Measurements from ENCODE around the gene MYL6.
A peak's percentile ranks its signal among the peaks of the same experiment; 100 is the strongest.

MYL6 gene

DNA sequence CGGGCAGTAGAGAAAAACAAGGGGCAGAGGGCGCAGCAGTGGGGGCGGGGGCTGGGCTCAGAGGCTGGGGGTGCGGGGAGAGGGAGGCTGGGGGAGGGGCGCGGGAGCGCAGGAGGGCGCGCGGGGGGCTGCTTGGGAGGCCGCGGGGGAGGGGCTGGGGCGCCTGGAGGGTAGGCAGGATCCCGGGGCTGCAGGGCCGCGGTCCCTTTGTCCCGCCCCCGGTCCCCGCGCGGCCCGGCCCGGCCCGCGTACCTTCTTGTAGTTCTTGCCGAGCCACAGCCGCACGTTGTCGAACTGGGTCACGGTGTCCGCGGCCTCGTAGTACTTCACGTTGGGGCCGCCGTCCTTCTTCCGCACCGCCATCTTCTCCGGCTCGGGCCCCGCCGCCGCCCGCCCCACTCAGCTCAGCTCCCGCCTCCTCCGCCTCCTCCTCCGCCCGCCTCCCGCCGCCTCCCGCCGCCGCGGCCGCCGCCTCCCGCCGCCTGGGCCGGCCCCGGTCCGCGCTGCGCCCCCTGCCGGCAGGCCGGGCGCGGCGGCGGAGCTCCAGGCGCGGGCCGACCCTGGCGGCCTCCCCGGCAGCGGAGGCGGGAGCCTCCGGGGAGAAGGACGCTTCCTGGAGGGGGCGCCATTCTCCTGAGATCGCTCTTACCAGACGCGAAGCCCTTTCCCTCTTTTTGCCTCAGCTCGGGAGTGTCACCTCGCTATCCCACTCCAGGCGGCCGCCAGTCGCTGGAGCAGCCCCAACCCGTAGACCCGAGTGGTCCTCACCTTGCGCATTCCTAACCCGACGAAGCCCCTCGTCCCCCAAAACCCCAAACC lies 31.1 kb downstream of the MYL6 start, which contains the start of gene SMARCC2:
Gene SMARCC2 (minus strand): TSS at position 385 of the 819 bp plus-strand sequence. CDS start 22 bp downstream, at position 363.
- H3K36me3 ChIP-seq (replicated peaks; ENCODE audit: insufficient read depth, low read length), result 0 out of 2 replicates have a peak, but pooled peaks cover 7% of the 10 kb centered on the region
- H3K9me2 ChIP-seq (replicated peaks; ENCODE audit: insufficient read depth, low read length), result no peaks in the 10 kb centered on the region
- peaks cover 40% of the 10 kb centered on the region for H3K79me2 ChIP-seq (ENCODE audit: low read length)
- H2AFZ ChIP-seq (ENCODE audit: low read length), result peak within 1 kb of the TSS; percentile 100
- H4K20me1 ChIP-seq (ENCODE audit: insufficient read depth, low read length), result no peaks in the 10 kb centered on the region
- H3K4me3 ChIP-seq (ENCODE audit: low read length), result peak within 1 kb of the TSS; percentile 92
- no peaks in the 10 kb centered on the region for H3K27me3 ChIP-seq (replicated peaks; ENCODE audit: insufficient read depth, low read length)
- H3K4me2 ChIP-seq (ENCODE audit: low read depth, low read length), result peak within 1 kb of the TSS; percentile 96
- H3K9ac ChIP-seq (ENCODE audit: low read length), result peak within 1 kb of the TSS; percentile 79
- peaks cover 27% of the 10 kb centered on the region for H3K4me1 ChIP-seq (ENCODE audit: low read length)
- peak; percentile 89 for DNase-seq
- TF ChIP-seq EZH2phosphoT487 (IDR thresholded peaks at IDR 0.05; ENCODE audit: low read length), result no peak
- TF ChIP-seq, protein P1, sequence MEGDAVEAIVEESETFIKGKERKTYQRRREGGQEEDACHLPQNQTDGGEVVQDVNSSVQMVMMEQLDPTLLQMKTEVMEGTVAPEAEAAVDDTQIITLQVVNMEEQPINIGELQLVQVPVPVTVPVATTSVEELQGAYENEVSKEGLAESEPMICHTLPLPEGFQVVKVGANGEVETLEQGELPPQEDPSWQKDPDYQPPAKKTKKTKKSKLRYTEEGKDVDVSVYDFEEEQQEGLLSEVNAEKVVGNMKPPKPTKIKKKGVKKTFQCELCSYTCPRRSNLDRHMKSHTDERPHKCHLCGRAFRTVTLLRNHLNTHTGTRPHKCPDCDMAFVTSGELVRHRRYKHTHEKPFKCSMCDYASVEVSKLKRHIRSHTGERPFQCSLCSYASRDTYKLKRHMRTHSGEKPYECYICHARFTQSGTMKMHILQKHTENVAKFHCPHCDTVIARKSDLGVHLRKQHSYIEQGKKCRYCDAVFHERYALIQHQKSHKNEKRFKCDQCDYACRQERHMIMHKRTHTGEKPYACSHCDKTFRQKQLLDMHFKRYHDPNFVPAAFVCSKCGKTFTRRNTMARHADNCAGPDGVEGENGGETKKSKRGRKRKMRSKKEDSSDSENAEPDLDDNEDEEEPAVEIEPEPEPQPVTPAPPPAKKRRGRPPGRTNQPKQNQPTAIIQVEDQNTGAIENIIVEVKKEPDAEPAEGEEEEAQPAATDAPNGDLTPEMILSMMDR (IDR thresholded peaks at IDR 0.05; ENCODE audit: low read length), result peak; percentile 60
- H3K9me3 ChIP-seq (replicated peaks; ENCODE audit: insufficient read depth, low read length), result no peaks in the 10 kb centered on the region
- H3F3A ChIP-seq (ENCODE audit: insufficient read depth, low read length), result peaks cover 14% of the 10 kb centered on the region
- peak within 1 kb of the TSS; percentile 77 for H3K27ac ChIP-seq (ENCODE audit: low read length)

DNA sequence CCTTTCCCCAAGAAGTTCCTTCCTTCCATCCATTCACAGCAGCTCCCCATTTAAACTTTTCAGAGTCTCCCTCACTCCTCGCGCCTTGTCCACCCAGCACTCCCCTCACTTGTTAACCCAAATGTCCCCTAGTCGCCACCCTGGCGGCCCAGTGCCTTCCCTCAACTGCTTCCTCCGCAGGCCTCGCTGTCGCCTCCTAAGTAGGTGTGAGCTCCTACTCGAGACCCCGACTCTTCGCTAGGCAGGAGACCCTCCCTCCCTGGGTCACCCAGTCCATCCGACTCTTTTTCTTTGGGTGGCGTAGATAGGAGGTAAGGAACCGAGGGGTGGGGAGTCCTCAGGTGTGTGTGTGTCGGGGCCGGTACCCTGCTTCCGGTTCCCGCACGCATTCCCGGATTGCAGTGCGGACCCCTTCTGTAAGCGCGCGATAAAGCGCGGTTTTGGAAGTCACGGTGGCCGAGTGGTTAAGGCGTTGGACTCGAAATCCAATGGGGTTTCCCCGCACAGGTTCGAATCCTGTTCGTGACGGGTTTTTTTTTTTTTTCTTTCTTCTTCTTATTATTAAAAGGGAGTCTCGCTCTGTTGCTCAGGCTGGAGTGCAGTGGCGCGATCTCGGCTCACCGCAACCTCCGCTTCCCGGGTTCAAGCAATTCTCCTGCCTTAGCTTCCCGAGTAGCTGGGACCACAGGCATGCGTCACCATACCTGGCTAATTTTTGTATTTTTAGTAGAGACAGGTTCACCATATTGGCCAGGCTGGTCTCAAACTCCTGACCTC lies 31.9 kb downstream of the MYL6 start:
- Histone ChIP-seq H3K79me2 (ENCODE audit: low read length) (peaks cover 32% of the 10 kb centered on the region), H2AFZ (ENCODE audit: low read length) (peak overlapping the region; percentile 100), H3F3A (ENCODE audit: insufficient read depth, low read length) (peaks cover 14% of the 10 kb centered on the region), H3K36me3 (replicated peaks; ENCODE audit: insufficient read depth, low read length) (0 out of 2 replicates have a peak, but pooled peaks cover 4% of the 10 kb centered on the region), H3K9me3 (replicated peaks; ENCODE audit: insufficient read depth, low read length) (no peaks in the 10 kb centered on the region), H3K4me1 (ENCODE audit: low read length) (peaks cover 27% of the 10 kb centered on the region), H4K20me1 (ENCODE audit: insufficient read depth, low read length) (no peaks in the 10 kb centered on the region), H3K9ac (ENCODE audit: low read length) (peak overlapping the region; percentile 79), H3K27ac (ENCODE audit: low read length) (peak overlapping the region; percentile 77), H3K27me3 (replicated peaks; ENCODE audit: insufficient read depth, low read length) (no peaks in the 10 kb centered on the region), H3K4me3 (ENCODE audit: low read length) (peak overlapping the region; percentile 92), H3K4me2 (ENCODE audit: low read depth, low read length) (peak overlapping the region; percentile 96), H3K9me2 (replicated peaks; ENCODE audit: insufficient read depth, low read length) (no peaks in the 10 kb centered on the region)
- TF ChIP-seq EZH2 (optimal IDR thresholded peaks at IDR 0.05; ENCODE audit: low read depth, low read length) (no peak), EZH2phosphoT487 (IDR thresholded peaks at IDR 0.05; ENCODE audit: low read length) (no peak)
- TF ChIP-seq, protein P1 (IDR thresholded peaks at IDR 0.05; ENCODE audit: low read length), result no peak
- peak; percentile 82 for DNase-seq

DNA sequence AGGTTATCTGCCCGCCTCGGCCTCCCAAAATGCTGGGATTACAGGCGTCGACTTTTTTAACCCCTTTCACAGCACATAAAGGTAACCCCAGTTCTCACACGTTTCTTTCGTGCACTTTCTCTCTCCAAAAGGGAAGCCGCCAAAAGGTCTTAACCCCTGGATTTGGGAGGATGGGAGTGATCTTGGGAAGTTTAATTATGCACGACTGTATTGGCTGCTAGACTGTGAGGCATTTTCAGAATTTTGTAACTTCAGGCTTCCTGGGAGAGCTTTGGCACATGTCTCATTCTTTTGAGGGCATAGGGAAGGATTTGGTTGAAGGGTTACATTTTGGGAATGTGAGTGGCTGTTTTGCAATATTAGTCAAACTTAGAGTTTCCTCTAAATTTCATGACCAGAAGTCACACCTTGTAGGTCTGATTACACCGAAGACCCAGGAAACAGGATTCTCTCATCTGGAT lies 32.6 kb downstream of the MYL6 start:
- Histone ChIP-seq H3K27ac (ENCODE audit: low read length) (peak overlapping the region; percentile 77; the same call in 1 of the 2 replicates), H3K9me2 (replicated peaks; ENCODE audit: insufficient read depth, low read length) (no peaks in the 10 kb centered on the region), H3K36me3 (replicated peaks; ENCODE audit: insufficient read depth, low read length) (0 out of 2 replicates have a peak, but pooled peaks cover 4% of the 10 kb centered on the region), H3F3A (ENCODE audit: insufficient read depth, low read length) (peaks cover 14% of the 10 kb centered on the region), H3K4me1 (ENCODE audit: low read length) (peaks cover 27% of the 10 kb centered on the region), H3K79me2 (ENCODE audit: low read length) (peaks cover 29% of the 10 kb centered on the region), H3K4me3 (ENCODE audit: low read length) (peak overlapping the region; percentile 92), H2AFZ (ENCODE audit: low read length) (peak overlapping the region; percentile 100), H4K20me1 (ENCODE audit: insufficient read depth, low read length) (no peaks in the 10 kb centered on the region), H3K9ac (ENCODE audit: low read length) (peak overlapping the region; percentile 79; the same call in 1 of the 2 replicates), H3K27me3 (replicated peaks; ENCODE audit: insufficient read depth, low read length) (no peaks in the 10 kb centered on the region), H3K4me2 (ENCODE audit: low read depth, low read length) (peak overlapping the region; percentile 96; the same call in 1 of the 2 replicates), H3K9me3 (replicated peaks; ENCODE audit: insufficient read depth, low read length) (no peaks in the 10 kb centered on the region)
- TF ChIP-seq EZH2 (optimal IDR thresholded peaks at IDR 0.05; ENCODE audit: low read depth, low read length) (no peak), EZH2phosphoT487 (IDR thresholded peaks at IDR 0.05; ENCODE audit: low read length) (no peak)
- no peak for DNase-seq
